Endothelial cell of umbilical vein (primary cell): Measurements from ENCODE around the gene SBSN. TPM values are rescaled to one million over a fixed set of nuclear protein-coding genes. Genes with fewer than 3 reads are reported as not detected.

Experiments used
- BruUV-seq: library from RNA; stranded (reverse); fragments of 400-500 nt; replicated peaks from 2 replicates; lab custom pipeline; 2021; lab: Mats Ljungman, UMichigan
- CTCF ChIA-PET: fragments of 300-600, 350-600 bp; sonication (Branson Sonifier 250); formaldehyde crosslinking; loops from one replicate; lab custom pipeline; 2021; ENCODE audit warnings: antibody characterized with exemption, inconsistent platforms; lab: Charles Lee
- POLR2A ChIA-PET: fragments of 300-600, 350-600 bp; sonication (Branson Sonifier 250); formaldehyde crosslinking; loops from one replicate; lab custom pipeline; 2021; ENCODE audit warnings: antibody characterized with exemption, inconsistent platforms; lab: Charles Lee
- DNase-seq: peaks from one replicate; pipeline ENCODE4 v3.0.0-alpha.2; 2011; ENCODE audit warnings: low read depth, low spot score
- FAIRE-seq: peaks from 2 replicates; lab custom pipeline; 2011; peaks lifted over from hg19 to GRCh38; lab: Jason Lieb, UNC
- H2AFZ ChIP-seq: 2 replicates; pipeline ENCODE4 v1.6.0; 2012; ENCODE audit warnings: low read depth, low read length, control low read depth, inconsistent platforms
- H3K27ac ChIP-seq: 2 replicates; pipeline ENCODE4 v1.5.1; 2011; ENCODE audit warnings: low read depth, mild to moderate bottlenecking, control low read depth, low read length, moderate library complexity; ENCODE audit not compliant: insufficient read depth
- H3K27me3 ChIP-seq, 2 experiments: 2 replicates each; pipeline versions ENCODE4 v1.6.0 to v1.6.1; 2011; ENCODE audit warnings: low read length in 2 of 2, mixed read lengths in 1 of 2; ENCODE audit not compliant: control insufficient read depth in 2 of 2, insufficient read depth in 2 of 2
- H3K36me3 ChIP-seq, 2 experiments: 2 replicates in 1 of 2; 3 replicates in 1 of 2; pipeline ENCODE4 v1.5.1; 2011; ENCODE audit warnings: low read length in 2 of 2, mild to moderate bottlenecking in 1 of 2, moderate library complexity in 1 of 2; ENCODE audit not compliant: control insufficient read depth in 2 of 2, insufficient read depth in 2 of 2; ENCODE audit errors: extremely low read depth in 1 of 2
- H3K4me1 ChIP-seq: 3 replicates; pipeline ENCODE4 v1.5.1; 2011; ENCODE audit warnings: mild to moderate bottlenecking, low read length; ENCODE audit not compliant: control insufficient read depth, insufficient read depth; ENCODE audit errors: extremely low read depth
- H3K4me2 ChIP-seq: 2 replicates; pipeline ENCODE4 v1.6.1; 2011; ENCODE audit warnings: low read length, control low read depth, mixed read lengths; ENCODE audit not compliant: insufficient read depth
- H3K4me3 ChIP-seq, 3 experiments: fragments of 200-600 bp in 1 of 3; sonication (generic), shearing (Covaris generic) in 1 of 3; replicated peaks in 1 of 3; 2 replicates each; pipeline ENCODE4 v1.5.1; 2011 to 2016; ENCODE audit warnings: control low read depth in 3 of 3, low read length in 3 of 3, mild to moderate bottlenecking in 2 of 3, inconsistent platforms in 1 of 3, low read depth in 1 of 3, moderate library complexity in 1 of 3; ENCODE audit not compliant: insufficient read depth in 1 of 3
- H3K79me2 ChIP-seq: 2 replicates; pipeline ENCODE4 v1.6.0; 2012; ENCODE audit warnings: low read length, inconsistent platforms; ENCODE audit not compliant: control insufficient read depth, insufficient read depth
- H3K9ac ChIP-seq: replicated peaks from 2 replicates; pipeline ENCODE3; 2011; ENCODE audit warnings: low read length, control low read depth; ENCODE audit not compliant: insufficient read depth; ENCODE audit errors: extremely low read depth
- H3K9me1 ChIP-seq: replicated peaks from 3 replicates; pipeline ENCODE4 v1.6.0; 2011; ENCODE audit warnings: mild to moderate bottlenecking, low read length; ENCODE audit not compliant: control insufficient read depth, insufficient read depth; ENCODE audit errors: extremely low read depth
- H3K9me3 ChIP-seq: replicated peaks from 2 replicates; pipeline ENCODE4 v1.5.1; 2012; ENCODE audit warnings: low read length, inconsistent platforms; ENCODE audit not compliant: control insufficient read depth, insufficient read depth
- H4K20me1 ChIP-seq: replicated peaks from 2 replicates; pipeline ENCODE3; 2011; ENCODE audit warnings: mild to moderate bottlenecking, low read length; ENCODE audit not compliant: control insufficient read depth, insufficient read depth; ENCODE audit errors: extremely low read depth
- CTCF ChIP-seq, 2 donors: IDR thresholded peaks; 1 replicate in 1 of 2; 2 replicates in 1 of 2; pipeline ENCODE4 v1.5.1; 2011; ENCODE audit warnings: low read length in 2 of 2, mild to moderate bottlenecking in 2 of 2, moderate library complexity in 2 of 2, control low read depth in 1 of 2, inconsistent platforms in 1 of 2, low read depth in 1 of 2; ENCODE audit not compliant: insufficient read depth in 1 of 2; ENCODE audit errors: extremely low read depth in 1 of 2
- FOS ChIP-seq: IDR thresholded peaks from 2 replicates; pipeline ENCODE4 v1.6.1; 2011; ENCODE audit warnings: mild to moderate bottlenecking, low read length, moderate library complexity, borderline replicate concordance; ENCODE audit not compliant: insufficient read depth
- GATA2 ChIP-seq: IDR thresholded peaks from 2 replicates; pipeline ENCODE4 v1.7.0; 2011; ENCODE audit warnings: low read depth, mild to moderate bottlenecking, moderate library complexity, mixed read lengths, low read length; ENCODE audit not compliant: insufficient read length, insufficient read depth
- JUN ChIP-seq: IDR thresholded peaks from 2 replicates; pipeline ENCODE4 v1.6.1; 2011; ENCODE audit warnings: borderline replicate concordance, low read depth; ENCODE audit not compliant: insufficient read length, insufficient read depth
- MAX ChIP-seq: IDR thresholded peaks from 2 replicates; pipeline ENCODE4 v1.6.1; 2011; ENCODE audit not compliant: insufficient read depth, insufficient read length
- MYC ChIP-seq: IDR thresholded peaks from one replicate; pipeline ENCODE4 v1.6.1; 2011; ENCODE audit warnings: mild to moderate bottlenecking, low read depth, low read length
- POLR2AphosphoS5 ChIP-seq: IDR thresholded peaks from 2 replicates; pipeline ENCODE4 v1.6.1; 2012; ENCODE audit warnings: low read depth, mild to moderate bottlenecking, control low read depth, low read length, moderate library complexity; ENCODE audit not compliant: insufficient read depth
- dilution Hi-C: fragments of 300-500 bp; cut with MboI; formaldehyde crosslinking; loops from one replicate; pipeline ENCODE4 v1.15.0; 2019; ENCODE audit warnings: low sequenced_read_pairs; ENCODE audit not compliant: extremely low pct_ligation_motif_present
- intact Hi-C: fragments of 100-400 bp; cut with micrococcal nuclease; formaldehyde crosslinking; loops from one replicate; pipeline ENCODE4 v1.10.0; 2022
- polyA plus RNA-seq, 4 experiments: library from polyadenylated mRNA; depleted of rRNA in 3 of 4; stranded (reverse) in 3 of 4; unstranded in 1 of 4; fragments of >200 nt; gene quantifications; 2 replicates each; pipeline versions ENCODE4 v1.2.1 to v1.2.3, GENCODE V29; 2011 to 2012; ENCODE audit warnings: missing spikeins in 1 of 4
- total RNA-seq: library from RNA; stranded (reverse); gene quantifications from 2 replicates; pipeline ENCODE4 v1.2.3, GENCODE V29; 2021

SBSN gene
- total and polyA plus RNA-seq, 2 donors (not counting 3 experiments of a cell fraction or from before 2014, with no cell fraction given) = not detected

- no TSS peak for BruUV-seq
- no peaks in the 10 kb centered on the region for H3K4me1 ChIP-seq
- ChIA-PET CTCF (interaction anchor here (0.7 kb wide), 1 partner anchor 12 kb away, joined by 4 read pairs; no protein-coding TSS in a partner anchor), POLR2A (no interaction called here)
- no peaks in the 10 kb centered on the region for H4K20me1 ChIP-seq
- no peak overlapping the region for H3K4me3 ChIP-seq
- H3K79me2 ChIP-seq = no peaks in the 10 kb centered on the region
- no peak overlapping the region for H2AFZ ChIP-seq
- DNase-seq (no peak), FAIRE-seq (no peak)
- no peak for TF ChIP-seq MAX
- TF ChIP-seq GATA2 = no peak
- TF ChIP-seq FOS = no peak
- no peak for TF ChIP-seq CTCF (IDR thresholded peaks at IDR 0.05; ENCODE audit: extremely low read depth in 1 of 2, insufficient read depth in 1 of 2, low read depth in 1 of 2, low read length in 2 of 2)
- TF ChIP-seq MYC = no peak
- no peak for TF ChIP-seq POLR2AphosphoS5
- TF ChIP-seq JUN = no peak
- no peak overlapping the region for H3K4me2 ChIP-seq
- no peak overlapping the region for H3K9ac ChIP-seq
- H3K27me3 ChIP-seq = peaks cover 0 to 4% of the 10 kb centered on the region in 2 experiments
- no peak overlapping the region for H3K27ac ChIP-seq
- no peaks in the 10 kb centered on the region for H3K36me3 ChIP-seq
- dilution Hi-C loops = no loop called here
- intact Hi-C loops = no loop called here
- no peaks in the 10 kb centered on the region for H3K9me1 ChIP-seq
- no peaks in the 10 kb centered on the region for H3K9me3 ChIP-seq
Measured at GRCh38 chr19:35559781-35560180, 31.7 kb upstream of the SBSN start.
